ENCODE data around the gene SLC6A20.

SLC6A20 gene

DNA sequence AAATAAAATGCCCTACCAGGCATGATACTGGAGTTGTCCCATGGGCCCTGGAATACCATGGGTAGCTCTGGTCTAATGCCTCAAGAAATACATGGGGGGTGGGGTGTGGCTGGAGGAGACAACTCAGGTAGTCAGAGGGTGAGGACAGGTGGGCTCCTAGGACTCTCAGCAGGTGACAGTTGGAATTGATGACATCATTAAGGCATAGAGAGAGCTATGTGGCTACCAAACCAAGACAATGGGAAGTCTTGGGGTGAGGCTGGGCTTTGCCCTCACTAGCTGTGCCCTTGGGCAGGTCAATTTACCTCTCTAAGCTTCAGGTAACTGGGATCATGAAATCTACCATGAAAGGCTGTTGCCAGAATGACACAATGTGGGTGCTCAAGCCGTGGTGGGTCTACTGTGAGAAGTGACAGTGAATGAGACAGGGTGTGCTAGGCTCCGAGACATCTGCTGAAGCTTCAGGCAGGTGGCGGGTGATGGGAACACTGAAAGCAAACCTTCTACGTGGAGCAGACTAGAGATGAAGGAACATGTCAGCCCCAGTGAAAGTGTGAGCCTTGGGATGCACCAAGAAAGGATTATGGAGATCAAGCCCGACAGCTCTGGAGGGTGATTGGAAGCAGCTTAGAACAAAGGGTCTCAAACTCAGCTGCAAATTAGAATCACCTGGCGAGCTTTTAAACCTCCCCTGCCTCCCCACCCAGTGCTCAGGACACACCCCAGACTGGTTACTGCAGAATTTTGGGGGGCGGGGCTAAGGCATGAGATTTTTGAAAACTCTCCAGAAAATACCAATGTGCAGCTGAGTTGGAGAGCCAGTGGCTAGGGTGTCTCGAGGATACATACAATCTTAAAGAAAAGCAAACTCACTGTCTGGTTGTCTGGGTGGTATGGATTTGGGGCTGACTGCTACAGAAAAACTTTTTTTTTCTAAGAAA lies 21.5 kb downstream of the SLC6A20 start:
- no peak for TF ChIP-seq JUND (IDR thresholded peaks at IDR 0.05; ENCODE audit: low read depth)
- DNase-seq (ENCODE audit: low read depth in 1 of 2, low spot score in 1 of 2) = no peak
- in situ Hi-C loops (cut with HindIII; ENCODE audit: low pct_unique_long_range_greater_than_20kb, low sequenced_read_pairs) = no loop called here

DNA sequence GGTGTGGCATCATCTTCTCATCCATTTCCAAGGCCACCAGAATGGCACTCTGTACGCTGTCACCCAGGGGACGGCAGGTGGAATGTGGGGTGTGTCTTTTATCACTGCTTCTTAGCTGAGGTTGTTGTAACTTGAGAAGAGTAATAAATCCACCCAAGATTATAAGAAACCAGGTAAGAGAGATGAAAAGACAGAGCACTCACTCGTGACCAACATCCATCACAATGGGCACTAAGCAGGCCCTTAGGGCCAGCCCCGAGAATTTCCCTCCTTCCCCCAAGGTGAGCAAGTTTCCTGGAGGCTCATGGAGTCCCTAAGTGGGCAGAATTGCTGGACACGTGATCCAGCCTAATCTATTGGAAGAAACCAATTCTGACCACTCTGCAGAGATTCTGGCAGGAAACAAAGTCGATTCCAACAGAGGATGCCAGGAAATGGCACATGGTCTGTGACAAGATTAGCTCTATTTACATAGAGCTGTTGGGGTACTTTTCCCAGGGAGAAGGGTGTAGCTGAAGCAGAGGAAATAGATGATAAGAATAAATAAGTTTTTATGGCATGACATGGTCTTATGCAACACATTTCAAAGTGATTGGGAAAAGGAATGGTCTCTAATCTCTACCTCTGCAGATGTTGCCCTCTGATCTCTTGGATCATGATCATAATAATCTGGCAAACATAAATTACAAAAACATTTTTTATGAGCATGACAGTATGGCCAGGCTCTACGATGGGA lies 22.5 kb downstream of the SLC6A20 start:
- in situ Hi-C loops (cut with HindIII; ENCODE audit: low pct_unique_long_range_greater_than_20kb, low sequenced_read_pairs) = no loop called here
- no peak for TF ChIP-seq JUND (IDR thresholded peaks at IDR 0.05; ENCODE audit: low read depth)
- no peak for DNase-seq (ENCODE audit: low read depth in 1 of 2, low spot score in 1 of 2)

- in situ Hi-C loops (cut with HindIII; ENCODE audit: low pct_unique_long_range_greater_than_20kb, low sequenced_read_pairs) = no loop called here
- no peak for TF ChIP-seq JUND (IDR thresholded peaks at IDR 0.05; ENCODE audit: low read depth)
- no peak for DNase-seq (ENCODE audit: low read depth in 1 of 2, low spot score in 1 of 2)
These were observed 23.3 kb downstream of the SLC6A20 start for GRCh38 chr3:45773072-45773471.

DNA sequence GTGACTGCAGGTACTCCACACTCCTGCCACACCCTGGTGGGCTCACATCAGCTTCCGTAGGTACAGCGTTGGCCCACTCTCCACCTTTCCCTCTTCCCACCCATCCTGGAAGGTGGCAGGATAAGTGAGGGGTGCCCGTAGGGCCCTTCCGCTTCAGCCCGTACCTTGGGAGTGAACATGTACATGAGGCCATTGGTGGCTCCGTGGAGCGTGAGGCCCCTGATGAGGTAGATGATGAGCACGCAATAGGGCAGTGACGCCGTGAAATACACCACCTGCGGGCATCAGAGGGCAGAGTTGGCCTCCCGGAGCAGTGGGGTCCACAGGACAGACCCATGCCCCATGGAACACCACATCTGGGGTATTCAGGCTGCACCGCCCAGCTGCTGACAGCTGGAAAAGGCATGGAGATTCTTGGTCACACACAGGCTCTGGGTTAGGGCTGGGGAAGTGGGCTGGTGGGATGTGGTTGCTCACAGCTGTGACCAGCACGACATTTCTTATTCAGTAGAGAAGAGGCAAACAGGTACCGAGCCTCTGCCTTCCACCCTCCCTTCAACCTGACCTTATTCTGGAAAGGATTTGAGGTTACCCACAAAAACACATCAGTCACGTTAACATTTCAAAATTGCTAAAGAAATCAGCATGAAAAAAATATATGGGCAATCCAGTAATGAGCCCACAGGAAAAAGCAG lies 23.8 kb downstream of the SLC6A20 start:
- in situ Hi-C loops (cut with HindIII; ENCODE audit: low pct_unique_long_range_greater_than_20kb, low sequenced_read_pairs) = no loop called here
- no peak for DNase-seq (ENCODE audit: low read depth in 1 of 2, low spot score in 1 of 2)
- TF ChIP-seq JUND (IDR thresholded peaks at IDR 0.05; ENCODE audit: low read depth) = no peak

DNA sequence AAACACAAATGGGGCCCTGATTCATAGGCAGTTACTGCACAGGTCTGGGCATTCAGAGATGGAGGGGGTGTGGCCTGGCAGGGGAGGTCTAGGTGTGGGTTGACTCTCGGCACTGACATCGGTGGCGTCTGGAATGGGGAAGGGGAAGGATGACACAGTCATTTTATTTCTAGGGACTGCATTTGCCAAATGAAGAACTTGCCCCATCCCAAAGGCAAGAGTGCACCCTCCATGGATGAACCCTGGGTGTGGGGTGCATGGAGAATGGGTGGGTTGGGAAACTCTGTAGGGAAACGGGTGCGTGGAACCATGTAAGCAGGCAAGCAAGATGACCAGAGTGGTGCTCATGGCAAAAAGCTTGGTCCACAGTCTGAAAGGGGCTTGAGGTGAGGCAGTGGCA lies 24.5 kb downstream of the SLC6A20 start:
- in situ Hi-C loops (cut with HindIII; ENCODE audit: low pct_unique_long_range_greater_than_20kb, low sequenced_read_pairs) = no loop called here
- TF ChIP-seq JUND (IDR thresholded peaks at IDR 0.05; ENCODE audit: low read depth) = no peak

DNA sequence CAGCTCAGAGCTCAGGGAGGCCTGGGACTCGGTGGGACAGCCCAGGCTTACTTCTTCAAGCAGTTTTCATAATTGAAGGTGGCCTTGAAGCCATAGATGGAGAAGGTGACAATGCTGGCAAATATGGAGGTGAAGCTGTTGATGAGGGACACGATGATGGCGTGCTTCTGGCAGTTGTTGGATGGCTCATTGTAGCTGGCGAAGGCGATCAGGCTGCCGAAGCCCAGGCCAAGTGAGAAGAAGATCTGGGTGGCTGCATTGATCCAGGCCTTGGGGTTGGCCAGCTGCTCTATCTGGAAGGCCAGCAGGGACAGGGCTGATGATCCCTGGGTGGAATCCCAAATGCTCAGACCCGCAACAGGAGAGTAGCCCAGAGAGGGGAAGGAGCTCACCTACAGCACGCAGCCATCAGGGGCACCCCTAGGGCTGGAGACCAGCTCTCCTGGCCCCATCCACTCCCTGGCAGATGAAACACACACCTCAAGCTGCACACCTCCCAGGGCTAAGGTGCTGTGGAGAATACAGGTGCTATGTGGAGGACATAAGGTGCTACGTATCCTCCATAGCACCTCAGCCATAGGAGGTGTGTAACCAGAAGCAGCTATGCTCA lies 25.1 kb downstream of the SLC6A20 start:
- in situ Hi-C loops (cut with HindIII; ENCODE audit: low pct_unique_long_range_greater_than_20kb, low sequenced_read_pairs) = no loop called here
- no peak for DNase-seq (ENCODE audit: low read depth in 1 of 2, low spot score in 1 of 2)
- no peak for TF ChIP-seq JUND (IDR thresholded peaks at IDR 0.05; ENCODE audit: low read depth)

More for the DNA sequence above, 24.5 kb downstream of the SLC6A20 start:
- DNase-seq (ENCODE audit: low read depth in 1 of 2, low spot score in 1 of 2) = no peak

DNA sequence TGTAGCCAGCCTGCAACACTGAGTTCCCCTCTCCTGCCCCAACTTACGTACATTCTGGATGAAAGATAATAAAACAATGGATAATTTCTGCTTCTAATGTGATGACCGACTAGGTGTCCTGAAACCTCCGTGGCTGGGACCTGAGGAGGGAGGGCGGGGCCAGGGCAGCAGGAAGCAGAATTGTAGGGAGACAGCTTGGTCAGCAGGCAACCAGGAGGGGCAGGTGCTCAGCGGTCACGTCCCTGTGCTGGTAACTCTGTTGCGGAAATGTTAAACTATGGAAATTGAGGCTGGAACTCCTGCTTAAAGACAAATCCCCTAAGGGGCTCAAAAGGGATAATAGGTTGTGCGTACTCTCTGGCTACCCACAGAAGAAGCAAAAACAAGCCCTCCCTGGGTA lies 30.4 kb downstream of the SLC6A20 start:
- no peak for DNase-seq (ENCODE audit: low read depth in 1 of 2, low spot score in 1 of 2)
- in situ Hi-C loops (cut with HindIII; ENCODE audit: low pct_unique_long_range_greater_than_20kb, low sequenced_read_pairs) = no loop called here
- no peak for TF ChIP-seq JUND (IDR thresholded peaks at IDR 0.05; ENCODE audit: low read depth)

DNA sequence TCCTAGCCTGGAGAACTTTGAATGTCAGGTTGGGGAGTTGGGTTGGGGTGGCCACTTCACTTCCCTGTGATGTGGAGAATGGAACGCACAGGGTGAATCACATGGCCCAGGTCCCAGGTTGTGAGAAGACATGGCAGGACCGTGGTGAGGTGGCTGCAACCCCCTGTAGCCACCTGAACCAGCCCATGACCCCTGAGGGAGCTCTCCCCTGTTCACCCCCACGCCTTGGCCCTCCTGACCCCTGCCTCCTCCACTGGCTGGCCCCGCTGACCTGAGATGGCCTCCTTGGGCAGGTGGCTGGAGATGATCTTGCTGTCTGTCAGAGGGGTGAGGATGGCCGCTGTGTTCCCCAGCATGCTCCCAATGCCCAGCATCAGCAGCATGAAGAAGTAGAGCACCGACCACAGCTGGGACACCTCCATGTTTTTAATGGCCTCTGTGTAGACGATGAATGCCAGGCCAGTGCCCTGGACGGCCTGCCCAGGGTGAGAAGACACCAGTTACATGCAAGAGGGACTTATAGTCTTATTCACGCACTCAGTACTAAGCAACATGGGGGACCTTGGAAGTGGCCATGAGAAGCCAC lies 31.0 kb downstream of the SLC6A20 start:
- in situ Hi-C loops (cut with HindIII; ENCODE audit: low pct_unique_long_range_greater_than_20kb, low sequenced_read_pairs) = no loop called here
- no peak for DNase-seq (ENCODE audit: low read depth in 1 of 2, low spot score in 1 of 2)
- TF ChIP-seq JUND (IDR thresholded peaks at IDR 0.05; ENCODE audit: low read depth) = no peak

DNA sequence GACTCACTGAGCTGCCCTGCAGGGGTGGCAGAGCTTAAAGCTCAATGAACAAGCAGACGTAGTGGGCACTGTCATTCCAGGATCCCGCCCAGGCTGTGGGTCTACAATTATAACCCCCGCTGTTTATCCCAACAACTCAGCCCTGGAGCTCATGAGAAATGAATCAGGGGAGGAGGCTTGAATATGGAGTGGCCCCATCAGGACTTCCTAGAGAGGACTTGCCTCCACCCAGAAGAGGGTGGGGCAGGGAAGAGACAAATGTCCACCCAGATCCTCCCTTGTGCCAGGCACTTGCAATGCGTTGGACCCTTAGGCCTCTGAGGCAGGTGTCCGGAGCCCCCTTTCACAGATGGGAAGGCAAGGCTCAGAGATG lies 33.0 kb downstream of the SLC6A20 start:
- no peak for TF ChIP-seq JUND (IDR thresholded peaks at IDR 0.05; ENCODE audit: low read depth)
- in situ Hi-C loops (cut with HindIII; ENCODE audit: low pct_unique_long_range_greater_than_20kb, low sequenced_read_pairs) = no loop called here
- no peak for DNase-seq (ENCODE audit: low read depth in 1 of 2, low spot score in 1 of 2)

- in situ Hi-C loops (cut with HindIII; ENCODE audit: low pct_unique_long_range_greater_than_20kb, low sequenced_read_pairs) = no loop called here
- no peak for DNase-seq (ENCODE audit: low read depth in 1 of 2, low spot score in 1 of 2)
- TF ChIP-seq JUND (IDR thresholded peaks at IDR 0.05; ENCODE audit: low read depth) = no peak
These were observed 33.6 kb downstream of the SLC6A20 start for GRCh38 chr3:45762647-45763302.

DNA sequence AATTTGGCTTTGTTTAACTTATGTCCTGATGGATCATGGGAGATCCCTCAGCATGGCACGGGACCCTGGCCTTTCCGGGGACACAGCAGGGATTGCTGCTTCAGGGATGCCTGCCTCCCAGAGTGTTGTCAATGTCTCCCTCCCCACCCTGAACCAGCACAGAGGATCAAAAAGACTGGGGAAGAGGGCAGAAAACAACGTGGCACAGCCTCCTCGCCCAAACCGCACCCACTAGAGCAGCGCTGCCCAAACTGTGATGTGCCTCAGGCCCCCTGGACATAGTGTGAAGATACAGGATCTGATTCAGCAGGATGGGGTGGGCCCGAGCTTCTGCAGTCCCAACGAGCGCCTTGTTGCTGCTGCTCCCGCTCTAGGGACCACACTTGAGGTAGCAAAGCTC lies 34.5 kb downstream of the SLC6A20 start:
- in situ Hi-C loops (cut with HindIII; ENCODE audit: low pct_unique_long_range_greater_than_20kb, low sequenced_read_pairs) = no loop called here
- DNase-seq (ENCODE audit: low read depth in 1 of 2, low spot score in 1 of 2) = no peak
- no peak for TF ChIP-seq JUND (IDR thresholded peaks at IDR 0.05; ENCODE audit: low read depth)

Data from T47D (cell line).